Endodermal cell (in vitro differentiated cells): ENCODE data around the gene C1QC. TPM values are rescaled to one million over a fixed set of nuclear protein-coding genes. Genes with fewer than 3 reads are reported as not detected.
"Not testable (repeated sequence)": the region's sequence is repeated elsewhere in the genome, so short reads cannot be mapped to it uniquely, and the experiment has no call there.

Experiments
- DNase-seq: peaks from one replicate; pipeline ENCODE4 v3.0.0-alpha.2; 2017
- H3K27ac ChIP-seq: 2 replicates; pipeline ENCODE4 v1.5.1; 2013; ENCODE audit warnings: mild to moderate bottlenecking, low read depth, low read length, moderate library complexity
- H3K27me3 ChIP-seq: 2 replicates; pipeline ENCODE4 v1.6.1; 2013; ENCODE audit warnings: mild to moderate bottlenecking, low read length, moderate library complexity; ENCODE audit not compliant: insufficient read depth, control insufficient read depth, poor library complexity, severe bottlenecking
- H3K36me3 ChIP-seq: 2 replicates; pipeline ENCODE4 v1.7.0; 2013; ENCODE audit warnings: mild to moderate bottlenecking, low read length, moderate library complexity; ENCODE audit not compliant: control insufficient read depth, insufficient read depth
- H3K4me1 ChIP-seq: one replicate; pipeline ENCODE4 v1.7.0; 2013; ENCODE audit warnings: low read length; ENCODE audit not compliant: control insufficient read depth, insufficient read depth
- H3K4me3 ChIP-seq: 2 replicates; pipeline ENCODE4 v1.5.1; 2013; ENCODE audit warnings: mild to moderate bottlenecking, low read length, moderate library complexity
- H3K9ac ChIP-seq: 2 replicates; pipeline ENCODE4 v1.6.1; 2013; ENCODE audit warnings: mild to moderate bottlenecking, low read length, moderate library complexity; ENCODE audit not compliant: poor library complexity, severe bottlenecking; ENCODE audit errors: extremely low read depth
- H3K9me3 ChIP-seq: 2 replicates; pipeline ENCODE4 v1.6.1; 2013; ENCODE audit warnings: mild to moderate bottlenecking, low read length, moderate library complexity; ENCODE audit not compliant: control insufficient read depth
- H3K27ac Mint-ChIP-seq: 2 replicates; pipeline ENCODE4 v1.8.0; 2020; ENCODE audit warnings: mixed read lengths
- H3K27me3 Mint-ChIP-seq: 2 replicates; pipeline ENCODE4 v1.8.0; 2021; ENCODE audit warnings: mild to moderate bottlenecking, mixed read lengths; ENCODE audit not compliant: insufficient read depth
- H3K36me3 Mint-ChIP-seq: 2 replicates; pipeline ENCODE4 v1.8.0; 2020; ENCODE audit warnings: low read depth, mixed read lengths
- H3K4me1 Mint-ChIP-seq: 2 replicates; pipeline ENCODE4 v1.8.0; 2020; ENCODE audit warnings: mixed read lengths
- H3K4me3 Mint-ChIP-seq: 2 replicates; pipeline ENCODE4 v1.8.0; 2020; ENCODE audit warnings: mild to moderate bottlenecking, moderate library complexity, mixed read lengths
- H3K9me3 Mint-ChIP-seq: 2 replicates; pipeline ENCODE4 v1.8.0; 2020; ENCODE audit warnings: mild to moderate bottlenecking, mixed read lengths
- WGBS, 2 experiments: methylation state at CpG; one replicate each; pipeline versions ENCODE4 v1.1.5 to v1.1.7; 2013; ENCODE audit warnings: missing lambda C conversion rate in 2 of 2, mixed read lengths in 1 of 2; ENCODE audit not compliant: insufficient coverage in 1 of 2, insufficient read length in 1 of 2; 5-methylcytosine and 5-hydroxymethylcytosine counted together
- total RNA-seq, 2 donors: library from RNA; stranded (reverse); fragmentation: NEBNext Ultra II Directional in 1 of 2; extraction: Animal tissue kit (Norgen Biotek cat#: 25700) in 1 of 2; gene quantifications; 2 replicates in 1 of 2; 3 replicates in 1 of 2; pipeline ENCODE4 v1.2.1, GENCODE V29; 2021
- TF ChIP-seq, protein P1 (sequence below): fragments of 200-600 bp; sonication (generic); conservative IDR thresholded peaks from 2 replicates; pipeline ENCODE4 v1.5.0; 2021; ENCODE audit warnings: antibody characterized with exemption, mild to moderate bottlenecking

C1QC gene
- total RNA-seq, 2 donors from 2014 or later: not detected

DNA sequence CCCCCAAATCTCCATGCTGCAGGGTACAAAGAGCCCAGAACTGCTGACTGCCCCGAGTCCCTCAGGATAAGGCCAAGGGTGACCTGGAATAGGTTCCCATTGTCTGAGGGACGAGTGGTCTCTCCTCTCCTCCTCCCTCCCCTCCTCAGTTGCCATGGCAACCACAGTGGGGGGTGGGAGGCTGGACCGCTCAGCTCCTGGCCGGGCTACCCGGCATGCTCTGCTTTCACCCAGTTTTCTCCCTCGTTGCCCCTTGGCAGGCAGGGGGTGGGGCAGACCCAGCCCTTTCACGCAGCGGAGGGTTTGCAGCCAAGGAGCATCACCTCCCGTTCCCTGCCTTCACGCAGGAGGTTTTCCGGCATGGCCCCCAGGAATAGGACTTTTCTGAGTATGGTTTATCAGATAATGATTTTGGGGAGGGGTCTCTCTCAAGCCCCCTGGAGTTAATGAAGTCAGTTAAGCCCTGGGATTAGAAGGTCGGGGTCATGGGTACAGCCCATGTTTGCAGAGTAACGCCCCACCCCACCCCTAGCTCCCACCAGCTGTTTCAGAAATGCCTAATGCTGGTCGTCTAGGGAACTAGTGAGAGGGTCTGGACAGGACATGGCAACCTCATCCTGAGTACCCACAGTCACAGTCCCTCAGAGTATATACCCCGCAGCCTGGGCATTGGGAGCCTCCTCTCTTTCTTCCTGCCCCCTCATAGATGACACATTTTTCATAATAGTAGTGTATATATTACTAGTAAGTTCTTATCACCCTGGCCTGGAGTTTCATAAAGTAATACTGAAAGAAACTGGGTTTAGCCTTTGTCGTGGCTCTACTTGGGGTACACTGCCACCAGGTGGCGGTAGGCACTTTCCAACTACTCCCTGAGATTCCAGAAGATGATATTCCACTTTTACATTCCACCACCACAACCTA is 30.3 kb downstream of the C1QC start:
- Histone ChIP-seq H3K4me3 (no peak overlapping the region), H3K27me3 (no peaks in the 10 kb centered on the region), H3K27ac (peak overlapping the region; percentile 84), H3K4me1 (peaks cover 2% of the 10 kb centered on the region), H3K36me3 (no peaks in the 10 kb centered on the region), H3K9ac (no peak overlapping the region), H3K9me3 (no peaks in the 10 kb centered on the region)
- H3K27me3 Mint-ChIP-seq: no peaks in the 10 kb centered on the region
- TF ChIP-seq, protein P1, sequence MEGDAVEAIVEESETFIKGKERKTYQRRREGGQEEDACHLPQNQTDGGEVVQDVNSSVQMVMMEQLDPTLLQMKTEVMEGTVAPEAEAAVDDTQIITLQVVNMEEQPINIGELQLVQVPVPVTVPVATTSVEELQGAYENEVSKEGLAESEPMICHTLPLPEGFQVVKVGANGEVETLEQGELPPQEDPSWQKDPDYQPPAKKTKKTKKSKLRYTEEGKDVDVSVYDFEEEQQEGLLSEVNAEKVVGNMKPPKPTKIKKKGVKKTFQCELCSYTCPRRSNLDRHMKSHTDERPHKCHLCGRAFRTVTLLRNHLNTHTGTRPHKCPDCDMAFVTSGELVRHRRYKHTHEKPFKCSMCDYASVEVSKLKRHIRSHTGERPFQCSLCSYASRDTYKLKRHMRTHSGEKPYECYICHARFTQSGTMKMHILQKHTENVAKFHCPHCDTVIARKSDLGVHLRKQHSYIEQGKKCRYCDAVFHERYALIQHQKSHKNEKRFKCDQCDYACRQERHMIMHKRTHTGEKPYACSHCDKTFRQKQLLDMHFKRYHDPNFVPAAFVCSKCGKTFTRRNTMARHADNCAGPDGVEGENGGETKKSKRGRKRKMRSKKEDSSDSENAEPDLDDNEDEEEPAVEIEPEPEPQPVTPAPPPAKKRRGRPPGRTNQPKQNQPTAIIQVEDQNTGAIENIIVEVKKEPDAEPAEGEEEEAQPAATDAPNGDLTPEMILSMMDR: peak; percentile 95
- H3K4me3 Mint-ChIP-seq: no peak overlapping the region
- DNase-seq: peak; percentile 81
- H3K9me3 Mint-ChIP-seq: no peaks in the 10 kb centered on the region
- no peaks in the 10 kb centered on the region for H3K4me1 Mint-ChIP-seq
- H3K27ac Mint-ChIP-seq: no peak overlapping the region
- H3K36me3 Mint-ChIP-seq: no peaks in the 10 kb centered on the region
- WGBS, 2 experiments: 20 to 38% methylated on average over 2 to 17 of the region's 17 CpGs

DNA sequence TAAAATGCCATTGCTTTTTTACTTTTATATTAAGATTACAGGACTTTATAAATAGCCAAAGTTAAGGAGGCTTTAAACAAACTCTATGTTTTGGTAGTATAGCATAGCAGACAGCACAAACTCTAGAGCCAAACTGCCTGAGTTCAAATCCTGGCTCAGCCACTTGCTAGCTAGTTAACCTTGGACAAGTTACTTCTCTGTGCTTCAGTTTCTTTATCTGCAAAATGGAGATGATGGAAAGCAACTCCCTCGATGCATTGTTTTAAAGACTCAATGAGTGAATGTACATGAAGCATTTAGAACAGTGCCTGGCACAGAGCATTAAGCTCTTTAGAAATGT is 30.9 kb downstream of the C1QC start:
- WGBS, 2 experiments: 54 to 64% methylated on average over 1 of the region's 1 CpG
- no peak overlapping the region for H3K27ac Mint-ChIP-seq
- H3K27me3 ChIP-seq: no peaks in the 10 kb centered on the region
- no peaks in the 10 kb centered on the region for H3K36me3 ChIP-seq
- no peak for DNase-seq
- H3K9me3 ChIP-seq: no peaks in the 10 kb centered on the region
- TF ChIP-seq, protein P1: no peak
- H3K27ac ChIP-seq: no peak overlapping the region
- peaks cover 2% of the 10 kb centered on the region for H3K4me1 ChIP-seq
- H3K4me3 ChIP-seq: no peak overlapping the region
- H3K27me3 Mint-ChIP-seq: no peaks in the 10 kb centered on the region
- H3K9me3 Mint-ChIP-seq: no peaks in the 10 kb centered on the region
- no peak overlapping the region for H3K4me3 Mint-ChIP-seq
- no peak overlapping the region for H3K9ac ChIP-seq
- no peaks in the 10 kb centered on the region for H3K36me3 Mint-ChIP-seq
- no peaks in the 10 kb centered on the region for H3K4me1 Mint-ChIP-seq

DNA sequence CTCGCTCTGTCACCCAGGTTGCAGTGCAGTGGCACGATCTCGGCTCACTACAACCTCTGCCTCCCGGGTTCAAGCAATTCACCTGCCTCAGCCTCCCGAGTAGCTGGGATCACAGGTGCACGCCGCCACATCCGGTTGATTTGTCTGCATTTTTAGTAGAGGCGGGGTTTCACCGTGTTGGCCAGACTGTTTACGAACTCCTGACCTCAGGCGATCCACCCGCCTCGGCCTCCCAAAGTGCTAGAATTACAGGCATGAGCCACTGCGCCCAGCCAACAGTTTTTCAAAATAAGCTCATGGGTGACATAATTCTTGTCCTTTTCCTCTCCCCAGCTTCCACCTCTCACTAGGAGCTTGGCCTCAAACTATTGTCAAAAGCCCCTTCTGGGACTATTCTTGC is 32.7 kb downstream of the C1QC start:
- H3K4me1 Mint-ChIP-seq, H3K36me3 ChIP-seq, DNase-seq, H3K4me1 ChIP-seq, H3K27ac Mint-ChIP-seq, H3K4me3 ChIP-seq, H3K27me3 Mint-ChIP-seq, H3K27me3 ChIP-seq, H3K36me3 Mint-ChIP-seq, H3K9ac ChIP-seq, H3K9me3 ChIP-seq, H3K9me3 Mint-ChIP-seq, H3K4me3 Mint-ChIP-seq: not testable (repeated sequence)
- 87 to 94% methylated on average over 15 of the region's 15 CpGs for WGBS, 2 experiments
- H3K27ac ChIP-seq: peak overlapping the region; percentile 51
